Kidney tubule cell (primary cell): ENCODE data around the gene LTF.

ENCODE experiments used
- DNase-seq: peaks from one replicate; pipeline ENCODE4 v3.0.0-alpha.2; 2018; ENCODE audit warnings: low spot score

Gene LTF

DNA sequence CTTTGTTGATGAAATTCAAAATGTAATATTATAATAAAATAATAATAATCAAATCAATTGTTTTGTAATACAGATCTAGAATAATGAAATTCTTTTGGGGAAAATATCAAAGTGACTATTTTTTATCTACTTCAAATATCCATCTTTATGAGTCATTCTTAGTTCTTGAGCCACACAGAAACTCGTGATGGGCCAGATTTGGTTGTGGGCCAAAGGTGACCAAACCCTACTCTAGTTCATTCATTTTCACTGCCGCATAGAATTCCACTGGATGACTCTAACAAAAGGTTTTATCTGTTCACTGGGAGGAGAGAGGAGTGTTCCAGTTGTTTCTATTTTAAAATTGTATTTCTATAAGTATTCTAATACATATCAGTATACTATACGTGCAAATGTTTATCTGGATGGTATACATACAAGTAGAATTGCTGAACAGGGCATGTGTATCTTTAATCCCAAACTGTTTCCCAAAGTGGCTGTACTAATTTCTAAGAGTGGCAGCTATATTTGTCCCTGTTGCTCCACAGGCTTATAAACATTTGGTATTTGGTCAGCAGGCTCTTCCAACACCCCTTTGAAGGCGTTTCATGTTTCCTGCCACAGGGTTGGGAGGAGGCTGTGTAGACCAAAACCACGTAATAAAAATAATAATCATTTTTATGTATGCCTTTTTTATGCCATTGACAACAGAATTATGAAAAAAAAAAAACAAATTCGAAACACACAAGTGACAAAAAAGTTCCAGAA, 25.8 kb upstream of the LTF start:
- no peak for DNase-seq

DNA sequence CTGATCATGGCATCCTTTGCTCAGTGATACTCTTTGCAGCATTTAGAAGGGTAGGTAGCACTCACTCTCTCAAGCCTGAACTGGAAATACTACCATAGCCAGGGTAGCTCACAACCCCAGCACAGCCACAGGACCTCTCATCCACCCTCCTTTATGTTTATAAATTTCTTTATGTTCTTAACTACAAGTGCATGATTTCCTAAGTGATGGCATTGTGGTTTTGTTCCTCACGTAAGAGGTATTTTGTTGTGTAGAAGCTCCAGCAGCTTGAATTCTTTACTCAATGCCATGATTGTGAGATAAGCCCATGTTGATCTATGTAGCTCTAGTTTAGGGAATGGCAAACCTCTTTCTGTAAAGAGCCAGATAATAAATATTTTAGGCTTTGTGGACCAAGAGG, 25.2 kb upstream of the LTF start:
- no peak for DNase-seq

DNA sequence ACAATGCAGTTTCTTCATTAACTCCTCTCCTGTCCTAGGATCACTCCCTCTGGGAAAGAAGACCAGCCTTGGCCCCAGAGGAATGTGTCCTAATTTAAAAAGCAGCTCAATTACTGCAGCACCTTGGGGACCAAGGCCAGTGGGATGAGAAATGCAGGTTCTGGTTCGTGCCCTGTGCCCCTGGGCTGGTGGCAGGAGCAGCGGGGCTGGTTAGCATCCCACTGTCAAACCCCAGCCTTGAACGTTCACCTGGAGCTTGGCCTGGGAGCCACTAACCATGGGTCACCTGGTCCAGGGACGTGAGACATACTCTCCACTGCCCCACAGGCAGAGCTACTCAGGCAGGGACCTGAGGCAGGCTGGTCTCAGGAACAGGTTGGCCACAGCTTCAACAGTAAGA, 24.7 kb upstream of the LTF start:
- no peak for DNase-seq

DNA sequence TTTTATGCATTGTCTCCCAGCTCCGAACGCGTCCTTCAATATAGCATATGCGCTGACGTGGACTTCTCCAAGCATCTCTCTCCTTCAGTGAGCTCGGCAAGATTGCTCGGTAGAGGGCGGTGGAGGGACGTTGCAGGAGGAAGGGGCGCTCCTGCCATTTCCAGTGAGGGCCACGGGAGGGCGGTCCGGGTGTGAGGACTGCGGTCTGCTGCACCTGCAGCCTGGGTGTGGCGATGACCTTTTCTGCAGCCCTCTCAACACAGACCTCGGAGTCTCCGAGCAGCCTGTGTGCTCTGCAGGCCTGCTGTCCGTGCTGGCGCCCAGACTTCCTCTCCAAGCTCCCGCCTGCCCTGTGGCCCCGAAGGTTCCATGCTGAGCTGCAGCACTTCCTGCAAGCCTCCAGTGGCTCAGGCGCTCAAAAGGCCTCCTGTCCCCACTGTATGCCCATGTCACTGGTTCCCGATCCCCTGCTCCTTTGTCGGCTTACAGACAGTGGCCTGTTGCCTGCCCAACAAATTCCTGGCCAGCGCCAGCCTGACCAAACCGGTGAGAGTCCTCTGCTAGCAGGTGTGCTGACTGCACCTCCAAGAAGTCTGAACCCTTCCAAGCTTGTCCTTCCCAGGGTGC, 24.1 kb upstream of the LTF start:
- peak; percentile 90 for DNase-seq

DNA sequence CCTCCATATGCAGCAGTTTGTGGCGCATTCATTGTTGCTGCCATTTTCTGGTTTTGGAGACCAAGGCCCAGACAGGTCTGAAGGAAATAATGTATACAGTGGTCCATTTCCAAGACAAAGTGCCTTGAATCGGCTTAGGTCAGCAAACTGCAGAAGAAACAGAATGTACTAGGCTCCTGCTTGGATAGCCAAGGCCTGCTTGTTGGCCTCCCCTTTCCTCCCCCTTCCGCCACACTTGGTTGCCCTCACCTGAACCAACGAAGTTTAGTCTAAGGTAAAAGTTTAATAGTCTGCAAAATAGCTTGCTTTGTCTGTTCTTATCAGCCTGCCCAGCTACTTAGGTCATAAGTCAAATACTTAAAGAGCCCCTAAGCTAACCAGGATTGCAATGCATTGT, 21.1 kb upstream of the LTF start:
- DNase-seq, result no peak

DNA sequence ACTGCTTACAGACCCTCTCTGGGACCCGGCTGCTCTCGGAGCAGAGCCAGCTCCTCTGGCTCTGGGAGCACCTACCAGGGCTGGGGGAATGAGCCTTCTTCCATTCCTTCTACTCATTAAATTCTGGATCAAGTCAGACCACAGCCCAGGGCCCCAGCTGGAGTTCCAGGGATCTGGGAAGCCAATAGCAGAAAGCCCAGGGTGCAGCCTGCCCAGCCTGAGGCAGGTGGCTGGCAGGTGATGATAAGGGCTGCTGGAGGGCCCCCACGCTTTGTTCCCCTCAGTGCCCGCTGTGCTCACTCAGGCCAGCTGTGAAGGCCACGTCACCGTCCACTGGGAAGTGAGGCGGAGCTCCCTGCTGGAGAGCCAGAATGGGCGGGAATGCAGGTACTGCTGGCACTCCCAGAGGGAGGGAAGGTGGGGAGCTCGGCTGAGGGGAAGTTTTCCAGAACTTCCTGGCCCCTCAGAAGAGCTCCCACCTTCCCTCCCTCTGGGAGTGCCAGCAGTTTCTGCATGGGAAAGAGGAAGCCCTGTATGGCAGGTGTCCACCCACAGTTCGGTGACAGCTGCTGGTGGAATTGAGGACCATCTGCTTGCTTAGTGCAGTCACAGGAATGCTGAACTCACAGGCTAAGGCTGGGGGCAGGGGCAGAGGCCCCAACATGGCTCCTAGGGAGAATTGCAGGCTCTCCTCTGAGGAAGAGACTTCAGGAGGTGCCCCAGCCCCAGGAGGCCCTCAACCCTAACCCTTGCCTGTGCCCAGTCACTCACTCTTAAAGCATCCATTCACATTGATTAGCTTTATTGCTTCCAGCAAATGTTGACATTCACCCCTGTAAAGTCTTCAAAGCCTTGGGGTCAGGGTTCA, 20.4 kb upstream of the LTF start:
- DNase-seq, result peak; percentile 60

DNA sequence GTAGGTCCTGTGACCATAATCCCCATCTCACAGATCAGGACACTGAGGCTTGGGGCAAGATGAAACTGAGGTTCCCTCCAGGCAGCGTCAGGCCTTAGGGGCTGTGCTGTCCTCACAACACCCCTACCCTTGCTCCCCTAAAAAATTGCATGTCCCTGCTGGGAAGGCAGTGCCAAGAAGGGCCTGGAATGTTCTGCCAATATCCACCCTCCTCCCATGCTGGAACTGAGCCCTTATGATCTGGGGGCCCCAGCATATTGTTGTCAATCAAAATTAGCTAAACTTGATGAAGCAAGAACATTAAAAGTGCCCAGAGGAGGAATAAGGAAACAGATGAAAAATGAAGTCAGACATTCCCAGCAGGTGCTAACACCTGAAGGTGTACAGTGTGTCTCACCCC, 19.7 kb upstream of the LTF start:
- no peak for DNase-seq

DNA sequence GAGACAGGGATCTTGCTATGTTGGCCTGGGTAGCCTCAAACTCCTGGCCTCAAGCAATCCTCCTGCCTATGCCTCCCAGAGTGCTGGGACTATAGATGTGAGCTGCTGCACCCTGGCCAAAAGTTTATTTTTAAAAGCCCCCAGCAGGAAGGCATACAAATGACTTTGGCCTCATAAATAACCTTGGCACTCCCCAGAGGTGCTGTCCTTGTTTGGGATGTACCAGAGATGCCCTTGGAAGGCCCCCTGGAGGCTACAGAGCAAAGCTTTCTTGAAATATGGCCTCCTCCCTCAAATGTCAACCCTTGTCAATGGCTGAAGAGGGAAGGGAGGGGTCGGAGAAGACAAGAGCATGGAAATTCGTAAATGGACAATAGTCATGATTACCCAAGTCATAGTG, 19.1 kb upstream of the LTF start:
- no peak for DNase-seq

DNA sequence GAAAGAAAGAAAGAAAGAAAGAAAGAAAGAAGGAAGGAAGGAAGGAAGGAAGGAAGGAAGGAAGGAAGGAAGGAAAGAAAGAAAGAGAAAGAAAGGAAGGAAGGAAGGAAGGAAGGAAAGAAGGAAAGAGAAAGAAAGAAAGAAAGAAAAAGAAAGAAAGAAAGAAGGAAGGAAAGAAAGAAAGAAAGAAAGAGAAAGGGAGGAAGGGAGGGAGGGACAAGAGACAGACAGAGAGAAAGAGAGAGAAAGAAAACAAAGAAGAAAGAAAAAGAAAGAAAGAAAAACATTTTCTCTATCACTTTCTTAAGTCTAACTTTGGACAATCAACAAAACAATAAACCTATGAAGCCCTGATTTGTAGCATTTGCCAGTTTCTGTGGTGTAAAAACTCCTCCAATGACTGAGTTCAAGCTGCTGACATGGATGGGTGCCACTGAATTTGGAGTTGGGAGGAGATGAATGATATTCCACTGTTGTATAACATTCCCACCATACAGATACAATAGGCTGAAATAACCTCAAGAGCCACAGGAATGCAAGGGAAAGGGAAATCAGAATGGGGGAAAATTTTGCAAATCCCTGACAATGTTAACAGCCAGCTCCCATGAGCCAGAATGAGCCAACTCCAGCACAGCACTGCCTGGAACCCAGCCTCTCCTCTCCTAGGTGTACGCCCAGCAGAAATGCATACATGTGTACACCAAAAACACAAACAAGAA, 18.1 kb upstream of the LTF start:
- peak; percentile 57 for DNase-seq

DNA sequence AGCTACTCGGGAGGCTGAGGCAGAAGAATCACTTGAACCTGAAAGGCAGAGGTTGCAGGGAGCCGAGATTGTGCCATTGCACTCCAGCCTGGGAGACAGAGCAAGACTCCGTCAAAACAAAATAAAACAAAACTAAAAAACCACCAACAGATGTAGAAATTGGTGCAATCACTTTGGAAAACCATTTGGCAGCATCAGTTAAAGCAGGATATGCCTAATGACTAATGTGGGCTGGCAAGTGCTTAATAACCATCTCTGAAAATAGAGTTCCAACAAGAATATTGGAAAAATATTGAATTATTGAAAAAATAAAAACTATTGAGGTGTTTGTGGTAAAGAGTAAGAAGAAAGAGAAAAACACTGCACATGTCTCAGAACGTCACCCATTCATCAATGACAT, 16.9 kb upstream of the LTF start:
- DNase-seq, result no peak

DNA sequence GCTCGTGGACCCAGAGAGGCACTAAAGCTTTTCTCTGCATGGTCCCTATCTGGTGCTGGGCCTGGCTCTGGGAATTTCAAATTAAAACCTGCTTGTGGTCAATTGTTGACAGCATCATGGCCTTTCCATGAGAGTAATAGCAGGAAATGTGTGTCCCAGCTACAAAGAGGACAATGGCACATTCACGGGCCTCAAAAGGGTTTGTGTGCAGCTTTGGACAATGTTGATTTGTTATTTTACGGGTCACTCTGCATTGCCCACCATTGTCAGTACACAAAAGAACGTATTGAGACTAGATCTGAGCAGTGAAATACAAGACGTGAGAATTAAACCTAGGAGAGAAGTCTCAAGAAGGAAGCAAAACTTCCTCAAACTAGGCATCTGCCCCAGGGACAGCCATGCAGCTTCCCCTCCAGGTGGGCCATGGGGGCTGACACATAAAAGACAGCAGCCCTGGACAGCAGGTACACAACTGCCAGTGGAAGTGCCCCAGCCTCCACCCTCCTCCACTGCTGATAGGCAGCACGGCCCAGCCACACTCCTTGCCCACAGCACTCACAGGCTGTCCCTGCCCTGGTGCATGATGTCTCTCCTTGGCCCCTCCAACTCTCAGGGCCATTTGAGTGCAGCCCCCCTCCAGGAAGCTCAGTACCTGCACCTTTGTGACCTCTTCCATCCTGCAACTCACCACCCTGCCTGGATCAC, 15.9 kb upstream of the LTF start:
- no peak for DNase-seq

DNA sequence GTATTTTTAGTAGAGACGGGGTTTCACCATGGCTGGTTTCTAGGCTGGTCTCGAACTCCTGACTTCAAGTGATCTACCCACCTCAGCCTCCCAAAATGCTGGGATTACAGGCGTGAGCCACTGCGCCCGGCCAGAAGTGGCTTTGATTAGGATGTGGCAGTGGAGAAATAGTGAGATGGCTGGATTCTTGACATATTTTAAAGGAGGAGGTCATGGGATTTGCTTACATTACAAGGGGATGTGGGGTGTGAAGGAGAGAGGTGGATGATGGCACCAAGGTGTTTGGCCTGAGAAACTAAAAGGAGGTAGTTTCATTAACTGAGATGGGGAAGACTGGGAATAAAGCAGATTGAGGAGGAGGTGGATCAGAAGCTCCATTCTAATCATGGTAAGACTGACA, 15.0 kb upstream of the LTF start:
- DNase-seq, result peak; percentile 45

DNA sequence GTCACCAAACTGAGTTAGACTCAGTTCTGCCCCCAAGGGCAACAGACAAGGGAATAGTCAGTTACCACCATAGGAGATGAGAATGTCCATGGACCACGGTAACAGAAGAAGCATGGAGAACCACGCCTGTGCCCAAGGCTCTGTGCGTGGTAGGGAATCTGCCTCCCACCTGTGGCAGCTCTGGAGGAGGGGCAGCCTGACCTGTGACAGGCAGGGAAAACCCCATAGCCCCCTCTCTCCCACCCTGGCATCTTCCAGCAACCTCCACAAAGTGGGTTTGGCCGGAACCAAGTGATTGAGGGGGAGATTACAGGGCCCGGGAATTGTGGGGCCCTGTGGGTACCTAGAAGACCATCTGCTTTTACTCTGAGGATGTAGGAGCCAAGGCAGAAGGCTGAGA, 14.3 kb upstream of the LTF start:
- DNase-seq, result no peak

DNA sequence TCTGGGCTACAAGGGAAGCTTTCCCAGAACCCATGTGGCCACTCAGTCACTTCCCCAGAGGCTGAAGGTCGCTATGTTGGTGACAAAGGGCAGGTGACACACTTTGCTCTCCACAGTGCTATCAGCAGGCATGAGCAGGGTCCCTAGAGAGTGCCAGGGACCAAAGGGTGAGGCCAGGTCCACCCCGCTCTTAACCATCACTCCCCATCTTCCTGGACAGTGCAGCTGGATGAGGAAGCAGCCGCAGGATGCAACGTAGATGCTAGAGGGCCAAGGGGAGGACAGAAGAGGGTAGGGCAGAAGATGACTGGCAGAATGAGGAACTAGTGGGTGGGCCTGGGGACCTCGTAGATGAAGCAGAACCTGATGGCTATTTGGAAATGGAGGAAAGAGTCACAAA, 13.6 kb upstream of the LTF start:
- no peak for DNase-seq

DNA sequence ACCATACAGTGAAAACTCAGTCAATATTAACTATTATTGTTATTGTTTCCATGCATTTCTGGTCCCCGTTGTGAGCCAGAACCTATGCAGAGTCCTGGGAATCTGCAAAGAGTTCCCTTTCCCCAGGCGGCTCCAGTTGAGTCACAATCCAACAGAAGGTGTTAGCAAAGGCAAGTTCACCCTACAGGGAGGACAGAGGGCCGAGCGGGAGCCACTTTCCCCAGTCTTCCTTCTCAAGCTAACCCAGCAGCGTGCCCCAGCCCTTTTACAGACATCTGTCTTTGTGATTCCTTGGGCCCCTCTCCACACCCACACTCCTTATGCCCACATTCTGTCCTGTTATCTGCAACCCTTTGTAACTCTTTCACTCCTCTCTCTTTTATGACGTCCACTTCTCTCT, 13.1 kb upstream of the LTF start:
- DNase-seq, result no peak

DNA sequence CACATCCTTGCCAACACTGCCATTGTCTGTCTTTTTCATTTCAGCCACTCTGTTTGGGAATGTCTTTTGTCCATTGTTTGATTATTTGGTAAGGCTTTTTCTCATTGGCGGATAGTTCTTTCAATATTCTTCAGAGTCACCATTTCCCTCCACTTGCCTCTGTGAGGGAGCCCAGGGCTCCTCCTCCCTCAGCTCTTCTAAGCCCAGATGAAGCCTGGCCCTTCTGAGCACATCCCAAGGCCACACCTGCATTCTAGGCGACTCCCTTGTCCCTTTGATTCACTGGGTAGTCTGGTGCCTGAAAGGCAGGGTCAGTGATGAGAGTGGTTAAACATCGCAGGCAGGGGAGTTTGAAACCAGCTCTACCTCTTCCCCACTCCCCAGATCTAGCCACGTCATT, 12.4 kb upstream of the LTF start:
- no peak for DNase-seq

DNA sequence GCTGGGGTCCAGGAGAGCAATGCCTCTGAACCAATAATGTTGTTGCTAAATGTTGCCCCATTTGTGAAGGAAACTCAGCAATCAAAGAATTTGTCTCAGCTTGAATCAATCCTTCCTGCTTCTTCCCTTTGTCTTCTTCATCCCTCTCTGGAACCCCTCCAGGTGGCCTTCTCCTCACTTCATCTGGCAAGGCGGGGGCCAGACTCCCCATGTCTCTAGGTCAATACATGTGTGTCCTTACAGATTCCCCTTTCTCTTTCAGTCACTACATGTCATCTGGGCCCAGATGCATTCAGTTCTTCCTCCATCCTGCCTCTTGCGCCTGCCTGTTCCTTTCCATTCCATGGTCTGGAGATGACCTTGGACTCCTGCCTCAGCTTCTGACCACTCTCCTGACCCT, 8.0 kb upstream of the LTF start:
- no peak for DNase-seq

DNA sequence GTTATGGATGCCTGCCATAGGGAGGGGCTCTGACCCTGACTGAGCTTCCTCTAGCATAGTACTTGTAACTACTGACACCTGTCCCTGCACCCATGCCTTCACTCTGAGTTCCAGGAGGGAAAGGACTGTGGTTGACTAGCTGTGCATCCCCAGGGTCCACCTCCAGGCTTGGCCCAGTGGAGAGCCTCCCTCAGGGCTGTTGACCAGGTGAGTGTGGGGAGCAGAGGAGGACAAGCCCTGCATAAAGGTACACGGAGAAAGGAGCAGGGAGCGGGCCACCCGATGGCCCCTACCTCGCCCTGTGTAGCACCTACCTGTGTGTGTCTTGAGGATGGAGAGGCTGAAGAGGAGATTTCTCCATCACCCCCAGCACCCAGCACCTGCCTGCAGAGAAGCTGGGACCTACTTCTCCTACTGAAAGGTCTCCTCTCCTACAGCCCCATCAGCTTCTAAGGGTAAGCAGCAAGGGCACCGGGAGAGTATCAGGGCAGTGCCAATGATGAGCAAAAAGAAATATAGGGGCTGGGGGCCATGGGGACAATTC, 6.7 kb upstream of the LTF start:
- DNase-seq, result no peak

DNA sequence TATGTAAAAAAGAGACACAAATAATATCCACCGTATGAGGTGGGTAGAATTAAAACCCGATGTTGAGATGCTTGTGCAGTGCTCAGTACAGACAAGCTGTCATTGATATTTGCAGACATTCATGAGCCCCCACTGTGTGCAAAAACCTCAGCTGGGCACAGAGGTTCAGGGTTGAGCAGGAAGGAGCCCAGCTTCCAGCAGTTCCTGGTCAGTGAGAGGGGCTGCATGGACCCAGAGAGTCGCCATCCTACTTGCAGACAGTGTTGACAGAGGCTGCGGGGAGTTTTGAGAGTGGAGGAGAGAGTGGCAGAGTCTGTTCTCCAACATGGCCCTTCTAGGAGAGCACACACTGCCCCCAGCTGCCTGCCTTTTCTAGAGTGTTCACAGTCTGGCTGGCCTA, 6.1 kb upstream of the LTF start:
- DNase-seq, result no peak

DNA sequence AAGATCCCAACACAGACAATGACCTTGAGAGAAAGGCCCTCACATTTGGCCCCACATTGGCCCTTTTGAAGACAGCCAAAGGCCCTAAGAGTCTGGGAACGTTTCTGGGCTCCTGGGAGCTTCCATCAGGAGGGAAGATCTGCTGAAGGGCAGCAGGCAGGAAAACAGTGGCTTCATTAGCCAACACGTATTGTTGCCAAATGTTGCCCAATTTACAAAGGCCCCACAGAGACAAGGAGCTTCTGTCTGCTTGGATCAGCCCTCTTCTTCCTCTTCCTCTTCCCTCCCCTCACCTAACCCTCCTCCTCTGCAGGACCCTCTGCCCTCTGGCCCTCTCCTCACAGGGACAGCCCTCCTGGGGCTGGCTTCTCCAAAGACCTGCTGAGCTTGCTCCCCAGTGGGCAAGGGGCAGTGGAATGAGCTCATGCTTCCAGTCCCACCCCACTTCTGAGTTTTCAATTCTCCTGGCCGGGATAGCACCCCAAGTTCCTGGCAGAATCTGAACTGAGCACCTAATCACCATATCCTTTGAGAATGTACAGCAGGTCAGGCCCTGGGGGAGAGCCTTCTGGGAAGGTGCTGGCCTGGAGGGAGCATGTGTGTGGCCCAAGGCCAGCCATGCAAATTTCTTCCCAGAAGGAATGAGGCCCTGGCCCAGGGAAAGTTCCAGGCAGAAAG, 5.1 kb upstream of the LTF start:
- DNase-seq, result no peak
